Activated naive CD4-positive, alpha-beta T cell treated with anti-CD3 and anti-CD28 coated beads for 36 hours (primary cell): ENCODE measurements around the gene PFKL. TPM values are rescaled to one million over a fixed set of nuclear protein-coding genes. Genes with fewer than 3 reads are reported as not detected.

ENCODE experiments used
- CTCF ChIA-PET: fragments of 350-600 bp; sonication (Branson Sonifier 250); formaldehyde crosslinking; loops from one replicate; lab custom pipeline; 2021; ENCODE audit warnings: antibody characterized with exemption; lab: Charles Lee
- DNase-seq: peaks from one replicate; pipeline ENCODE4 v3.0.0-alpha.2; 2020
- H3K27ac Mint-ChIP-seq: one replicate; pipeline ENCODE4 v1.8.0; 2021; ENCODE audit warnings: mild to moderate bottlenecking, mixed read lengths
- H3K27me3 Mint-ChIP-seq: one replicate; pipeline ENCODE4 v1.8.0; 2021; ENCODE audit warnings: low read depth, mixed read lengths
- H3K36me3 Mint-ChIP-seq: one replicate; pipeline ENCODE4 v1.8.0; 2021; ENCODE audit warnings: low read depth, mixed read lengths
- H3K4me1 Mint-ChIP-seq: one replicate; pipeline ENCODE4 v1.8.0; 2021; ENCODE audit warnings: low read depth, mixed read lengths
- H3K4me3 Mint-ChIP-seq: one replicate; pipeline ENCODE4 v1.8.0; 2021; ENCODE audit warnings: mild to moderate bottlenecking, moderate library complexity, mixed read lengths
- H3K9me3 Mint-ChIP-seq: one replicate; pipeline ENCODE4 v1.8.0; 2021; ENCODE audit warnings: mixed read lengths
- intact Hi-C: fragments of 100-400 bp; cut with micrococcal nuclease; formaldehyde crosslinking; loops from one replicate; pipeline ENCODE4 v1.15.1; 2023
- total RNA-seq, 2 experiments: library from RNA; stranded (reverse); gene quantifications; one replicate each; pipeline ENCODE4 v1.2.3, GENCODE V29; 2021

Gene PFKL
- 100 to 1,000 TPM; 166 to 171 TPM for total RNA-seq

GRCh38 chr21:44299458-44300261 lies at the start of gene PFKL:
TSS of gene PFKL (plus strand) at chr21:44300053. CDS start at chr21:44300106, 53 bp downstream.
- Mint-ChIP-seq H3K36me3 (no peaks in the 10 kb centered on the region), H3K27me3 (no peaks in the 10 kb centered on the region), H3K9me3 (no peaks in the 10 kb centered on the region), H3K4me3 (peak within 1 kb of the TSS; percentile 78), H3K27ac (peak within 1 kb of the TSS; percentile 87), H3K4me1 (peaks cover 54% of the 10 kb centered on the region)
- CTCF ChIA-PET = no interaction called here
- intact Hi-C loops = loop anchor here (1.0 to 10.0 kb wide), 5 partner anchors 40 to 287 kb away; partner anchors contain the start of genes CFAP410, LRRC3 and TRAPPC10
- peak; percentile 64 for DNase-seq

GRCh38 chr21:44253832-44254710 lies 45.8 kb upstream of the PFKL start:
- Mint-ChIP-seq H3K4me3 (no peak overlapping the region), H3K27ac (no peak overlapping the region), H3K4me1 (no peaks in the 10 kb centered on the region), H3K36me3 (no peaks in the 10 kb centered on the region), H3K9me3 (no peaks in the 10 kb centered on the region), H3K27me3 (no peaks in the 10 kb centered on the region)
- no peak for DNase-seq
- intact Hi-C loops = no loop called here
- CTCF ChIA-PET = interaction anchor here (1.4 kb wide), 1 partner anchor 51 kb away, joined by 4 read pairs; no protein-coding TSS in a partner anchor

GRCh38 chr21:44255511-44255981 lies 44.3 kb upstream of the PFKL start:
- DNase-seq = no peak
- Mint-ChIP-seq H3K9me3 (no peaks in the 10 kb centered on the region), H3K4me3 (no peak overlapping the region), H3K27ac (no peak overlapping the region), H3K4me1 (no peaks in the 10 kb centered on the region), H3K27me3 (no peaks in the 10 kb centered on the region), H3K36me3 (no peaks in the 10 kb centered on the region)
- intact Hi-C loops = no loop called here
- CTCF ChIA-PET = no interaction called here

- intact Hi-C loops = no loop called here
- Mint-ChIP-seq H3K9me3 (no peaks in the 10 kb centered on the region), H3K4me3 (no peak overlapping the region), H3K36me3 (no peaks in the 10 kb centered on the region), H3K4me1 (no peaks in the 10 kb centered on the region), H3K27me3 (no peaks in the 10 kb centered on the region), H3K27ac (no peak overlapping the region)
- DNase-seq = no peak
- CTCF ChIA-PET = no interaction called here
Observed at GRCh38 chr21:44258056-44258725, 41.7 kb upstream of the PFKL start.

GRCh38 chr21:44259082-44259705 lies 40.7 kb upstream of the PFKL start:
- Mint-ChIP-seq H3K27ac (no peak overlapping the region), H3K9me3 (no peaks in the 10 kb centered on the region), H3K36me3 (no peaks in the 10 kb centered on the region), H3K4me3 (no peak overlapping the region), H3K4me1 (no peaks in the 10 kb centered on the region), H3K27me3 (no peaks in the 10 kb centered on the region)
- CTCF ChIA-PET = no interaction called here
- no peak for DNase-seq
- intact Hi-C loops = no loop called here

GRCh38 chr21:44260066-44260465 lies 39.8 kb upstream of the PFKL start:
- CTCF ChIA-PET = interaction anchor here (0.6 to 1.0 kb wide), 2 partner anchors 37 to 202 kb away, joined by 3 read pairs; no protein-coding TSS in a partner anchor
- H3K9me3 Mint-ChIP-seq = no peaks in the 10 kb centered on the region
- H3K36me3 Mint-ChIP-seq = no peaks in the 10 kb centered on the region
- DNase-seq = no peak
- H3K4me1 Mint-ChIP-seq = no peaks in the 10 kb centered on the region
- H3K4me3 Mint-ChIP-seq = no peak overlapping the region
- no peak overlapping the region for H3K27ac Mint-ChIP-seq
- H3K27me3 Mint-ChIP-seq = no peaks in the 10 kb centered on the region
- intact Hi-C loops = no loop called here

- CTCF ChIA-PET = interaction anchor here (0.6 to 1.1 kb wide), 3 partner anchors 36 to 90 kb away, joined by 3 to 4 read pairs (median 3); no protein-coding TSS in a partner anchor
- Mint-ChIP-seq H3K9me3 (no peaks in the 10 kb centered on the region), H3K4me1 (no peaks in the 10 kb centered on the region), H3K36me3 (no peaks in the 10 kb centered on the region), H3K27me3 (no peaks in the 10 kb centered on the region), H3K4me3 (no peak overlapping the region), H3K27ac (no peak overlapping the region)
- DNase-seq = no peak
- intact Hi-C loops = no loop called here
Observed at GRCh38 chr21:44260791-44261631, 38.8 kb upstream of the PFKL start.

GRCh38 chr21:44261675-44262295 lies 38.1 kb upstream of the PFKL start, which contains the start of gene DNMT3L:
TSS of gene DNMT3L (minus strand) at chr21:44261897. CDS start at chr21:44261259, 638 bp downstream.
- CTCF ChIA-PET = interaction anchor here (0.6 to 1.1 kb wide), 2 partner anchors 36 to 89 kb away, joined by 3 to 4 read pairs; no protein-coding TSS in a partner anchor
- Mint-ChIP-seq H3K9me3 (no peaks in the 10 kb centered on the region), H3K27me3 (no peaks in the 10 kb centered on the region), H3K36me3 (no peaks in the 10 kb centered on the region), H3K4me3 (no peak within 1 kb of the TSS), H3K4me1 (no peaks in the 10 kb centered on the region), H3K27ac (no peak within 1 kb of the TSS)
- DNase-seq = no peak
- intact Hi-C loops = no loop called here

- no peaks in the 10 kb centered on the region for H3K27me3 Mint-ChIP-seq
- H3K4me1 Mint-ChIP-seq = no peaks in the 10 kb centered on the region
- H3K4me3 Mint-ChIP-seq = no peak overlapping the region
- no peaks in the 10 kb centered on the region for H3K9me3 Mint-ChIP-seq
- DNase-seq = no peak
- H3K36me3 Mint-ChIP-seq = no peaks in the 10 kb centered on the region
- intact Hi-C loops = no loop called here
- CTCF ChIA-PET = interaction anchor here (1.1 kb wide), 1 partner anchor 35 kb away, joined by 4 read pairs; no protein-coding TSS in a partner anchor
- no peak overlapping the region for H3K27ac Mint-ChIP-seq
Observed at GRCh38 chr21:44262338-44263056, 37.4 kb upstream of the PFKL start.

GRCh38 chr21:44263221-44263760 lies 36.6 kb upstream of the PFKL start:
- no peaks in the 10 kb centered on the region for H3K9me3 Mint-ChIP-seq
- DNase-seq = no peak
- no peaks in the 10 kb centered on the region for H3K36me3 Mint-ChIP-seq
- H3K4me3 Mint-ChIP-seq = no peak overlapping the region
- intact Hi-C loops = no loop called here
- H3K4me1 Mint-ChIP-seq = no peaks in the 10 kb centered on the region
- H3K27me3 Mint-ChIP-seq = no peaks in the 10 kb centered on the region
- CTCF ChIA-PET = no interaction called here
- no peak overlapping the region for H3K27ac Mint-ChIP-seq
